Measurements from ENCODE around the gene CABS1.

CABS1 gene

DNA sequence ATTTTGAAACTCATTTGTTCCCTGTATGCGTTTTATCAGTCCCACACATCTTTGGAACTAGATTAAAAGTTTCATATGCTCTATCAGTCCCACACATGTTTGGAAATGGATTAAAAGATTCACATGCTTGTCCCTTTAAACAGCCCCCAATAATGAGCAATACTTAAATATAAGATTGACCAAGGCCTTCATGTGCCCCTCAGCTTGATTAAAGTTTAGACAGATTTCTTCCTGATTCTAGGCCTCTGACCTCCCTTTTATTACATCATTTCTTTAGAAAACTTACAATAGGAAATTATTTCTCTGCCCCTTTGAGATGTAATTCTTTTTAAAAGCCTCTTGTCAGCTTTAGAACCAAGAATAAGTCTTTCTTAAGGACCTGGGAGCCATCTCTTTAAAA, 31.7 kb upstream of the CABS1 start:
- DNase-seq (ENCODE audit: low spot score), result no peak
- TF ChIP-seq, protein P1, sequence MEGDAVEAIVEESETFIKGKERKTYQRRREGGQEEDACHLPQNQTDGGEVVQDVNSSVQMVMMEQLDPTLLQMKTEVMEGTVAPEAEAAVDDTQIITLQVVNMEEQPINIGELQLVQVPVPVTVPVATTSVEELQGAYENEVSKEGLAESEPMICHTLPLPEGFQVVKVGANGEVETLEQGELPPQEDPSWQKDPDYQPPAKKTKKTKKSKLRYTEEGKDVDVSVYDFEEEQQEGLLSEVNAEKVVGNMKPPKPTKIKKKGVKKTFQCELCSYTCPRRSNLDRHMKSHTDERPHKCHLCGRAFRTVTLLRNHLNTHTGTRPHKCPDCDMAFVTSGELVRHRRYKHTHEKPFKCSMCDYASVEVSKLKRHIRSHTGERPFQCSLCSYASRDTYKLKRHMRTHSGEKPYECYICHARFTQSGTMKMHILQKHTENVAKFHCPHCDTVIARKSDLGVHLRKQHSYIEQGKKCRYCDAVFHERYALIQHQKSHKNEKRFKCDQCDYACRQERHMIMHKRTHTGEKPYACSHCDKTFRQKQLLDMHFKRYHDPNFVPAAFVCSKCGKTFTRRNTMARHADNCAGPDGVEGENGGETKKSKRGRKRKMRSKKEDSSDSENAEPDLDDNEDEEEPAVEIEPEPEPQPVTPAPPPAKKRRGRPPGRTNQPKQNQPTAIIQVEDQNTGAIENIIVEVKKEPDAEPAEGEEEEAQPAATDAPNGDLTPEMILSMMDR (IDR thresholded peaks at IDR 0.05), result no peak
- Histone ChIP-seq H3K27ac (no peak overlapping the region), H3K4me3 (no peak overlapping the region)

DNA sequence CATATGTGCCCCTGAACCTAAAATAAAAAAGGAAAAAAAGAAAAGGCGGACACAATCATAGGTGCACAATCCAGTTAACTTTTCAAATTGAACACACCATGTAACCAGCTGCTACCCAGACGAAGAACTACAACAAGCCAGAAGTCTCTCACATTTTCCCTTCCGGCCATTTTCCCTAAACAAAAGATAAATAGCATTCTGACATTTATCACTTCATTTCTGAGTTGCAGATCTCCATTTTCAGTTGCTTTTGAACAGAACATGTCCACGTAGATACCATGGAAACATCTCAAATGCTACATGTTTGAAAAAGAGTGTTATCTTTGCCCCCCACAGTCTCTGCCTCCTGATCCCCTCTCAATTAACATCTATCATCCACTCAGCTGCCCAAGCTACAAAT, 29.2 kb upstream of the CABS1 start:
- H3K27ac ChIP-seq, result no peak overlapping the region
- no peak overlapping the region for H3K4me3 ChIP-seq
- TF ChIP-seq, protein P1 (IDR thresholded peaks at IDR 0.05), result no peak
- no peak for DNase-seq (ENCODE audit: low spot score)

DNA sequence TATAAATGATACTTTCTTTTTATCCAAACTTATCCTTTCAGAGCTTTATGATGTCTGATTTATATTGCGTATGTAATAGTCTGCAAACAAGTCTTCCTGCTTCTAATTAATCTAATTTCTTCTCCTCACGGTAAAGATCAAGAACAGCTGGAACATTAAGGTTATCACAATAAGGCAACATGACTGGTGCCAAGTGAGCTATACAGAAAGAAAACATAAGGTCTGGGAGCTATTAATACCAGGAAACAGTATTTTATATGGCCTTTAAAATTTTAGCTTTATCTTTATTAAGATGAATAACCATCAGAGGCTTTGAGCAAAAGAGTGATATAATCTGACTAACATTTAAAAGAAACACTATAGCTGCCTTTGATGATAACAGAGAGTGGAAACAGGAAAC, 28.7 kb upstream of the CABS1 start:
- no peak overlapping the region for H3K27ac ChIP-seq
- TF ChIP-seq, protein P1 (IDR thresholded peaks at IDR 0.05), result no peak
- DNase-seq (ENCODE audit: low spot score), result no peak
- H3K4me3 ChIP-seq, result no peak overlapping the region

DNA sequence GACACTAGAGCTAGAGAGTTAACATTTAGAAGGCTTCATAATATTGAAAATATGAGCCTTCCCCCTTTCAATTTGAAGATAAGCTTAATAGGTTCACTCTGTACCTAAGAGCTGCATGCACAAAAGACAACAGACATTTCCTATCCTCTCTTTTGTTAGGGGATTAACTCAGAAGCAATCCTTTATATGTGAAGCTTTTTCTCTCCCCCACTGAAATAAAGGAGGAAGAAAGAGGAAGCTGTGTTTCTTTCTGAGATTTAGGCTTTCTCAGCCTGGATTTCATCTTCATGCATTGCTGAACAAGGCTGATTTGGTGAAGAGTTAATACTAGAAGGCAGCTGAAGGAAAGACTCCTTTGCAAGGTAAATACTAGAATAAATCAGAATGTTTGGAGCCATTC, 21.0 kb upstream of the CABS1 start:
- DNase-seq (ENCODE audit: low spot score), result no peak
- no peak overlapping the region for H3K4me3 ChIP-seq
- TF ChIP-seq, protein P1 (IDR thresholded peaks at IDR 0.05), result no peak
- no peak overlapping the region for H3K27ac ChIP-seq

DNA sequence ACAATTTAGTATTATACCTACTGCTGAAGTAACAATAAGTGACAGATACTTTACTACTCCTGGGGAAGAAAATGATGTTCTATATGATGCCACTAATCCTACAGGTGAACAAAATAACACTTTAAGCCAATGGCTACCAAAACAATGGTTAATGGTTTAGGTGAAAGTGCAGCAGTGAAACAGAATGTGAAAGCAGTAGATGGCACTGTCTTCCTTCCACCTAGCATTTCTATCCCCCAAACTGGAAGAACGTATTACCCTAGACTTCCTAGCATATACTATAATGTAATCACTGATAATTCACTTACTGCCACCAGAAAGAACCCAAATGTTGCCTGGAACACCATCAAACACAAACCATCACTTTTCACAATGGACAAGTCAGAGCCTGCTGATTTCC, 18.9 kb upstream of the CABS1 start:
- H3K27ac ChIP-seq, result no peak overlapping the region
- TF ChIP-seq, protein P1 (IDR thresholded peaks at IDR 0.05), result no peak
- no peak overlapping the region for H3K4me3 ChIP-seq
- no peak for DNase-seq (ENCODE audit: low spot score)

DNA sequence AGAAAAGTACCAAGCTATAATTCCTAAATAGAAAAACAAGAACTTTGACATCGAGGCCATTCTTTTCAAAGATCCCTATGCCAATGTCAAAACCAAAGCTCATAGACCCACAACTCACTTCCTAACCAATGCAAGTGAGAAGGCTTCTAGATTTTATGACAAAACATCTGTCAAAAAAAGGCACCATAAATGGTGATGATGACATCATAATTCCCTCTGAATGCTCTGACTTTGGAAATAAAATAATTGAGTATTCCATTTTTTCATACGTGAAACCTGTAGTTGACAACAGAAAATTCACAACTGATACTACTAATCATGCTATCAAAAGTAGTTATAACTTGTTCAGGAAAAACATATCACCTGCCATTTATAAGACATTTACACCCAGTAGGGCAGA, 8.7 kb upstream of the CABS1 start:
- TF ChIP-seq, protein P1 (IDR thresholded peaks at IDR 0.05), result no peak
- no peak overlapping the region for H3K27ac ChIP-seq
- no peak overlapping the region for H3K4me3 ChIP-seq
- DNase-seq (ENCODE audit: low spot score), result no peak

DNA sequence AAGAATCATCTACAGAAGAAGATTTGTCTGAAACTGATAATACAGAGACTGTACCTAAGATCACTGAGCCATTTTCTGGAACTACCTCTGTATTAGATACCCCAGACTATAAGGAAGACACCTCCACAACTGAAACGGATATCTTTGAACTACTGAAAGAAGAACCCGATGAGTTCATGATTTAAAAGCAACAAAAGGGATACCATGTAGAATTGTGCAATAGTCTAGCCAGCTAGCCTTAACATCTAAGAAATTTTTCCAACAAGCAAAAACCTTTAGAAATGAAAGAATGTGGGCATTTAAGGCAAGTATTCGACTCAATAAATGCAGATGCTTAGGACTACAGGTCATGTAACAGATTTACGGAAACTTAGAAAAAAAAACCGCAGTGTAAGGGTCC, 1.3 kb downstream of the CABS1 start:
- TF ChIP-seq, protein P1 (IDR thresholded peaks at IDR 0.05), result no peak
- Histone ChIP-seq H3K27ac (no peak overlapping the region), H3K4me3 (no peak overlapping the region)
- DNase-seq (ENCODE audit: low spot score), result no peak
